Kidney epithelial cell (primary cell): Measurements from ENCODE around the gene PYDC1. TPM values are rescaled to one million over a fixed set of nuclear protein-coding genes. Genes with fewer than 3 reads are reported as not detected.

Experiments
- DNase-seq: peaks from one replicate; pipeline ENCODE4 v3.0.0-alpha.2; 2010; ENCODE audit warnings: low read depth
- H3K27me3 ChIP-seq: 2 replicates; pipeline ENCODE4 v1.6.0; 2011; ENCODE audit warnings: low read length; ENCODE audit not compliant: control insufficient read depth, insufficient read depth
- H3K36me3 ChIP-seq: 2 replicates; pipeline ENCODE4 v1.5.1; 2011; ENCODE audit warnings: low read length; ENCODE audit not compliant: control insufficient read depth, insufficient read depth
- H3K4me3 ChIP-seq: 2 replicates; pipeline ENCODE4 v1.5.1; 2011; ENCODE audit warnings: low read depth, mild to moderate bottlenecking, control low read depth, low read length
- CTCF ChIP-seq: IDR thresholded peaks from 2 replicates; pipeline ENCODE4 v1.5.1; 2011; ENCODE audit warnings: mild to moderate bottlenecking, moderate library complexity, low read length, control low read depth, inconsistent platforms; ENCODE audit not compliant: insufficient read depth, poor library complexity, severe bottlenecking
- total RNA-seq: library from RNA; depleted of rRNA; stranded (reverse); fragments of >200 nt; gene quantifications from 2 replicates; pipeline ENCODE4 v1.2.3, GENCODE V29; 2015

PYDC1 gene
- total RNA-seq, 1 donor from 2014 or later, result not detected

- Histone ChIP-seq H3K36me3 (no peaks in the 10 kb centered on the region), H3K4me3 (no peak overlapping the region), H3K27me3 (peaks cover 5% of the 10 kb centered on the region)
- DNase-seq, result no peak
- no peak for TF ChIP-seq CTCF
These were observed 8.3 kb upstream of the PYDC1 start for GRCh38 chr16:31225193-31225592.

DNA sequence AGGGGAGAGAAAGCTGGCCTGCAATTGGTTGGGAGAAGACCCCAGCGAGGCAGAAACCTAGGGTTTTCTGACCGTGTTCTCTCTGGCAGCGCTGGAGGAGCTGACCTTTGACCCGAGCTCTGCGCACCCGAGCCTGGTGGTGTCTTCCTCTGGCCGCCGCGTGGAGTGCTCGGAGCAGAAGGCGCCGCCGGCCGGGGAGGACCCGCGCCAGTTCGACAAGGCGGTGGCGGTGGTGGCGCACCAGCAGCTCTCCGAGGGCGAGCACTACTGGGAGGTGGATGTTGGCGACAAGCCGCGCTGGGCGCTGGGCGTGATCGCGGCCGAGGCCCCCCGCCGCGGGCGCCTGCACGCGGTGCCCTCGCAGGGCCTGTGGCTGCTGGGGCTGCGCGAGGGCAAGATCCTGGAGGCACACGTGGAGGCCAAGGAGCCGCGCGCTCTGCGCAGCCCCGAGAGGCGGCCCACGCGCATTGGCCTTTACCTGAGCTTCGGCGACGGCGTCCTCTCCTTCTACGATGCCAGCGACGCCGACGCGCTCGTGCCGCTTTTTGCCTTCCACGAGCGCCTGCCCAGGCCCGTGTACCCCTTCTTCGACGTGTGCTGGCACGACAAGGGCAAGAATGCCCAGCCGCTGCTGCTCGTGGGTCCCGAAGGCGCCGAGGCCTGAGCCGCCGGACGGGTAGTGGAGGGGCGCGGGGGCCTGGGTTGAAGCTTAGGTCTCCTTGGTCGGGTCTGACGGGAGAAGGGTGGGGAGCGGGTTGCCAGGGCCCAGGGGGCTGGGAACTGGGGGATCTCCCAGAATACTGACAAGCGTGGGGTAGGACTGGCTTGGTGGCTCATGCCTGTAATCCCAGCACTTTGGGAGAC lies 7.4 kb upstream of the PYDC1 start:
- Histone ChIP-seq H3K4me3 (no peak overlapping the region), H3K36me3 (no peaks in the 10 kb centered on the region), H3K27me3 (peaks cover 6% of the 10 kb centered on the region)
- no peak for TF ChIP-seq CTCF
- DNase-seq, result no peak

DNA sequence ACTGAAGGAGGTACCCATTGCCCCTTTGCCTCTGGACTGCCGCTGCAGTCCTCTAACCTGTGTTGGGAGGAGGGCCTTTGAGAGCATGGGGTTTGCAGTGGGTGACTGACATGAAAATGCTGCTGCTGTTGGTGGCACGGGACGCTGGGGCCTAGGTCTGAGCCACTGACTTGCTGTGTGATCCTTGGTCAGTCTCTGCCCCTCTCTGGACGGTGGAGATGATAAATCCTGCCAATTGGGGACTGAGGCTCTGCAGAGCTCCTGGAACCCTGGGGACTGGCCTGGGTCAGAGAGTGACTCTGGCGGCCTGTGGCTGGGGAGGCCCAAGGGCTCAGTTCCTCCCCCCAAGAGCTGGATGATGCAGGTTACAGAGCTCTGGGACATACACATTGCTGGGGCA lies 6.1 kb upstream of the PYDC1 start:
- no peaks in the 10 kb centered on the region for H3K36me3 ChIP-seq
- peaks cover 13% of the 10 kb centered on the region for H3K27me3 ChIP-seq
- no peak overlapping the region for H3K4me3 ChIP-seq
- no peak for DNase-seq
- no peak for TF ChIP-seq CTCF

GRCh38 chr16:31221357-31222160 lies 4.6 kb upstream of the PYDC1 start:
- DNase-seq, result no peak
- H3K36me3 ChIP-seq, result no peaks in the 10 kb centered on the region
- H3K27me3 ChIP-seq, result peaks cover 28% of the 10 kb centered on the region
- no peak for TF ChIP-seq CTCF
- H3K4me3 ChIP-seq, result no peak overlapping the region

GRCh38 chr16:31219154-31219741 lies 2.3 kb upstream of the PYDC1 start:
- no peak for TF ChIP-seq CTCF
- DNase-seq, result no peak
- Histone ChIP-seq H3K27me3 (peaks cover 51% of the 10 kb centered on the region), H3K36me3 (no peaks in the 10 kb centered on the region), H3K4me3 (no peak overlapping the region)
